Fibroblast of pulmonary artery (primary cell): ENCODE measurements around the gene CENPX.

ENCODE experiments used
- DNase-seq: peaks from one replicate; pipeline ENCODE4 v3.0.0-alpha.2; 2010; ENCODE audit warnings: low read depth
- H3K4me3 ChIP-seq: replicated peaks from 2 replicates; pipeline ENCODE4 v1.5.1; 2011; ENCODE audit warnings: low read depth, mild to moderate bottlenecking, control low read depth, low read length, moderate library complexity
- TF ChIP-seq, protein P1 (sequence below): IDR thresholded peaks from 2 replicates; pipeline ENCODE4 v1.5.1; 2011; ENCODE audit warnings: mild to moderate bottlenecking, control low read depth, low read length, inconsistent platforms; ENCODE audit errors: missing control alignments

The CENPX gene

DNA sequence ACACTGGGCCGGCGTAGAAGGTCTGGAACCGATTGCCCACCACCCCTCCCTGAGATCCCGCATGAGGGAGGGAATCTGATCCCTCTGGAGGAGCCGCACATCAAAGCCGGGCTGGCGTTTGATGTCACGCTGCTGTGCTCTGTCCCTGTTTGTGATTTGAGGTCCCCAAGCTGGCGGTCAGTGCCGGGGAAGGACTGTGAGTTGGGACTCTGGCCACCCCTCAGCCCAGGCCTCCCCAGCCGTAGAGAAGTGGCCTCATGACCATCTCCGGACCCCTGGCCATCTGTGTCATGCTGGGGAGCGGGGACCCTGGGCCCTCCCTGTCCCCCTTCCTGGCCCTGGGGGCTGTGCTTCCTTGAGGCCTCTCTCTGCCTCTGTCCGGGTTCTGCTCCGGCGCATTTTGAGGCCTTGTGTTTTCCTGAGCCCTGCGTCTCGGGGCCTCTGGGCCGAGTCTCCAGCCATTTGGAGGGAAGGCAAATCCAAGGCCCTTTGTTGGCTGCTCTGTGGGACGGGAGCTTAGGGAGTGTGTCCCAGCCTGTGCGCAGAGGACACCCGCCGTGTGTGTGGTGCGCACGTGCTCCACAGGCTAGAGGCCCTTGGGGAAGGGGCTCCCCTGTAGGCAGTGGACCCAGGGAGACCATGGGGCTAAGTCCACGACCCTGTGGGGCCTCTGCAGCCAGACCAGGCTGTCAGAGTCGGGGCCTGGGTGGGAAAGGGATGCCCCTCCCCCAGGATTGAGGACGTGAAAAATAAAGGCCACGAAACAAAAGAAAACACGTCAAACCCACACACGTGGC lies 30.2 kb downstream of the CENPX start:
- H3K4me3 ChIP-seq = no peak overlapping the region
- DNase-seq = no peak
- TF ChIP-seq, protein P1, sequence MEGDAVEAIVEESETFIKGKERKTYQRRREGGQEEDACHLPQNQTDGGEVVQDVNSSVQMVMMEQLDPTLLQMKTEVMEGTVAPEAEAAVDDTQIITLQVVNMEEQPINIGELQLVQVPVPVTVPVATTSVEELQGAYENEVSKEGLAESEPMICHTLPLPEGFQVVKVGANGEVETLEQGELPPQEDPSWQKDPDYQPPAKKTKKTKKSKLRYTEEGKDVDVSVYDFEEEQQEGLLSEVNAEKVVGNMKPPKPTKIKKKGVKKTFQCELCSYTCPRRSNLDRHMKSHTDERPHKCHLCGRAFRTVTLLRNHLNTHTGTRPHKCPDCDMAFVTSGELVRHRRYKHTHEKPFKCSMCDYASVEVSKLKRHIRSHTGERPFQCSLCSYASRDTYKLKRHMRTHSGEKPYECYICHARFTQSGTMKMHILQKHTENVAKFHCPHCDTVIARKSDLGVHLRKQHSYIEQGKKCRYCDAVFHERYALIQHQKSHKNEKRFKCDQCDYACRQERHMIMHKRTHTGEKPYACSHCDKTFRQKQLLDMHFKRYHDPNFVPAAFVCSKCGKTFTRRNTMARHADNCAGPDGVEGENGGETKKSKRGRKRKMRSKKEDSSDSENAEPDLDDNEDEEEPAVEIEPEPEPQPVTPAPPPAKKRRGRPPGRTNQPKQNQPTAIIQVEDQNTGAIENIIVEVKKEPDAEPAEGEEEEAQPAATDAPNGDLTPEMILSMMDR = no peak

DNA sequence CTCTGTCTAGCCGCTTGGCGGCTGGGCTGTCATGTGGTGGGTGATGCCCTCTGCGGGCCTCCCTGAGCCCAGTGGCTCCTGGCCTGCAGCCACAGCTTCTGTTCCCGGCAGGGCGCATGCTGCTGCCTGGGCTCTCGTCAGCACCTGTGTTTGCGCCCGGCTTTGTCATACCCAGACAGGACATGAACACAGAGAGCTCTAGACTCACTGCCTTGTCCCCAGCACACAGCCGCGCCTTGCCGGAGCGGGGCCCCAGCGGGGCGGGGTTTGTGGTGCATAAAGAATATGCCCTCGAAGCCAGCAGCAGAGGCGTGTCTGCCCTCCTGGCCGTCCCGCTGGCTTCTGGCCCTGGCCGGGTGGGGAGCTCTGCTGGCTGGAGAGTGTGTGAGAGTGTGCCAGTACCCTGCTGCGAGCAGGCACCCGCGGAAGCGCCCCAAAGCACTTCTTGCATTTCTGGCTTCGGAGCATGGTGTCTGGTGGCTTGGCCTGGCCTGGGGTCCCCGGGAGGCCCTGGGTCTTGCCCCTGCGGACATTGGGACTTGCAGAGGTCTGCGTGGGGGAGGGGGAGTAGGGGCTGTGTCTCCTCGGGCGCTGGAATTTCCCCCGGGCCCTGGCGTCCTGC lies 30.9 kb downstream of the CENPX start:
- peak; percentile 47 for DNase-seq
- H3K4me3 ChIP-seq = no peak overlapping the region
- TF ChIP-seq, protein P1 = no peak

DNA sequence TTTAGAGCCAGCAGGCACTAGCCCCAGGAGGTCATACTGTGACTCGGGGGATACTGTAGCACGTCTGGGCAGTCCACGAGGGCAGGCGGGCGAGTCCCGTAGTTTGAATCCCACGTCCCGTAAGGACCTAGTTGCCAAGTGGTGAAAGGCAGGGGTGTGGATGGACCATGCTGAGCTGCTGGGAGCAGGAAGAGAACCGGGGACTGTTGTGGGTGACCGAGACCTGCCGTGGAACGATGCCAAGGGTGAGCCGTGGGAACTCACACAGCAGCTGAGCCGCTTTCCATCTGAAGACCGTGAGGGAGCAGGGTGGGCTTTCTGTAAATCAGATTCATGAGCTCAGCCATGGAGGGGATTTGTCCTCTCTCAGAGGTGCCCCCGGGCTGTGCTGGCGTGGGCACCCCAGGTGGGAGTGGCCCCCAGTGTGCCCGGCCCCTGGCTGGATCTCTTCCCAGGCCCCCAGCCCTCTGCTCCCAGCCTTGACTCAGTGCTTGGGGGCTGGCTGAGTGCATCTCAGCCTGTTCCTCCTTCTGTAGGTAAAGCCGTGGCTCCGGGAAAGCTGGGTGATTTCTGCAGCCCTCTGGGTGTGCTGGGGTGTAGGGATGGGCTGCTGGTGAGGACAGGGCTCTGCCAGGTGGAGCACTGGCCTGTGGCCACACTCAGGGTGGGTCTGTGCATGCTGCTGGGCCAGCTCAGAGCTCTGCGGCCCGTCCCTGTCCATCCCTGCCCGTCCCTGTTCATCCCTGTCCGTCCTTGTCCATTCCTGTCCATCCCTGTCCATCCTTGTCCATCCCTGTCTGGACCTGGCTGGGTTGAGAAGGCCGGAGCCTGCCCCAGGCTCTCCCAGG lies 31.6 kb downstream of the CENPX start:
- TF ChIP-seq, protein P1 = no peak
- no peak overlapping the region for H3K4me3 ChIP-seq
- no peak for DNase-seq

GRCh38 chr17:81987161-81987770 lies 35.4 kb downstream of the CENPX start:
- TF ChIP-seq, protein P1 = no peak
- DNase-seq = no peak
- no peak overlapping the region for H3K4me3 ChIP-seq

DNA sequence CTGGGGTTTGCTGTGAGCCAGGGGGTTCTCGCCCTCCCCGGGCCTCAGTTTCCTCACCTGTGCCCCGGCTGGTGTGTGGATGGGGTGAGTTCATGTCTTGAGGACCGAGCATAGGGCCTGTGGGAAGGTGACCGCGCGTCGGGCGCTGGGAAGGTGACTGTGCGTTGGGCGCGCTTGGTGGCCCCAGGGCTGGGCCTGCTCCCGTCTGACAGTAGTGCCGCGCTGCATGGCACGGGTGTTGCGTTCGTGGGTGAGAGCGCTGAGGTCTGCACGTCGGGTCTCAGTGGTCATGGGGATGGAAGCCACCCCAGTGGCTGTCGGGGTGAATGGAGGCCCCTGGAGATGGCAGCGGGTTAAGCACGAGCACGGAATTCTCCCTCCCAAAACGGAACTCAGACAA lies 36.1 kb downstream of the CENPX start:
- TF ChIP-seq, protein P1 = no peak
- H3K4me3 ChIP-seq = no peak overlapping the region
- DNase-seq = no peak

- TF ChIP-seq, protein P1 = no peak
- no peak for DNase-seq
- no peak overlapping the region for H3K4me3 ChIP-seq
Observed at GRCh38 chr17:81984773-81985410, 37.8 kb downstream of the CENPX start.
